Muscle of back (tissue), 11 donors: ENCODE data around the gene ZDHHC11B. TPM values are rescaled to one million over a fixed set of nuclear protein-coding genes. Genes with fewer than 3 reads are reported as not detected.
"Not testable (repeated sequence)": the region's sequence is repeated elsewhere in the genome, so short reads cannot be mapped to it uniquely, and the experiment has no call there.

Experiments
- DNase-seq, 3 donors: peaks; one replicate each; pipeline versions ENCODE4 v3.0.0 to v3.0.0-alpha.2; 2013
- polyA plus RNA-seq, 10 donors: library from polyadenylated mRNA; unstranded; fragments of 120-200 nt; gene quantifications; one replicate each; pipeline ENCODE4 v1.2.1, GENCODE V29; 2013; ENCODE audit not compliant: insufficient read length in 10 of 10

ZDHHC11B gene
- polyA plus RNA-seq, 10 donors: 4.6 to 37.2 (median 10.9) TPM

GRCh38 chr5:771087-771781, 13.3 kb downstream of the ZDHHC11B start:
- DNase-seq: not testable (repeated sequence)

DNA sequence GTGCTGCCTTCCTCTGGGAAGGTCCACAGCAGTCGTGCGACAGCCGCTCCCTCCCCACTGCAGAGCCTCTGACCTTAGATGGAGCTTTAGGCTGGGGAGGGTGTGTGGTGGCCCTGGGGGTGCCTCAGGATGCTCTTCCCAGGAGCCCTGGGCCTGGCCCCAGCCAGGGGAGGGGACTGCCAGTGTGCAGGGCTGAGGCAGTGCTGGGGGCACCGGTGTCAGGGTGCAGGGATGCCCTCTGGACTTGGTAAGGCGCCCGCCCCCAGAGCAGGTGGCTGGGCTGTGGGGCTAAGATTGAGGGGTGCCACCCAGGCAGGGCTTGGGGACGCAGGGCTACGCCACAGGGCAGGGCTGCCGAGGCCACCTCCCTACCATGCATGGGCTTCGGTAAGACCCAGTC, 13.9 kb downstream of the ZDHHC11B start:
- DNase-seq: not testable (repeated sequence)

- not testable (repeated sequence) for DNase-seq
These were observed 14.9 kb downstream of the ZDHHC11B start for GRCh38 chr5:769485-770145.

GRCh38 chr5:766666-767431, 17.7 kb downstream of the ZDHHC11B start:
- no peak for DNase-seq

DNA sequence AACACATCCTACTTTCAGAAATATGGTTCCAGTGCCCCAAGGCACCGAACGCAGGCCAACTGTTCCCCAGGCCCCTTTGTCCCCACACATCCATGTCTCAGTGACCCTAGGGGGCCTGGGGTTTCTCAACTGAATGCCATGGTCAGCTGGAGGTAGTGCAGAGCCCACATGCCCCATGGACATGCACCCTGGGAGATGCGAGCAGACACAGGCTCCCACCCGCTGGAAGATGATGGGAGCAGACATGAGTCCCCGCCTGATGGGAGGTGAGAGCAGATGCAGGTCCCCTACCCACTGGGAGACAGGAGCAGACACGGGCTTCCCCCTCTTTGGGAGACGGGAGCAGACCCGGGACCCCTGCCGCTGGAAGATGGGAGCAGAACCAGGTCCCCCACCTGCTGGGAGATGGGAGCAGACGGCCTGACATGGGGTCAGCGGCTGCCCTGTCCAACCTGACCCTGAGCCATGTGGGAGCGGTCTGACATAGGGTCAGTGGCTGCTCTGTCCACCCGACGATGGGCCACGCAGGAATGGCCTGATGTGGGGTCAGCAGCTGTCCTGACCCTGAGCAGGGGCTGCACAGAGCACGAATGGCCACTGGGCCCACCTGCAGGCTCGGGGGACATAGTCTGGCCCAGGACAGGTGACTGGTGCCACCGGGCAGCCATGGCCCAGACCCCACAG, 18.4 kb downstream of the ZDHHC11B start:
- no peak for DNase-seq

DNA sequence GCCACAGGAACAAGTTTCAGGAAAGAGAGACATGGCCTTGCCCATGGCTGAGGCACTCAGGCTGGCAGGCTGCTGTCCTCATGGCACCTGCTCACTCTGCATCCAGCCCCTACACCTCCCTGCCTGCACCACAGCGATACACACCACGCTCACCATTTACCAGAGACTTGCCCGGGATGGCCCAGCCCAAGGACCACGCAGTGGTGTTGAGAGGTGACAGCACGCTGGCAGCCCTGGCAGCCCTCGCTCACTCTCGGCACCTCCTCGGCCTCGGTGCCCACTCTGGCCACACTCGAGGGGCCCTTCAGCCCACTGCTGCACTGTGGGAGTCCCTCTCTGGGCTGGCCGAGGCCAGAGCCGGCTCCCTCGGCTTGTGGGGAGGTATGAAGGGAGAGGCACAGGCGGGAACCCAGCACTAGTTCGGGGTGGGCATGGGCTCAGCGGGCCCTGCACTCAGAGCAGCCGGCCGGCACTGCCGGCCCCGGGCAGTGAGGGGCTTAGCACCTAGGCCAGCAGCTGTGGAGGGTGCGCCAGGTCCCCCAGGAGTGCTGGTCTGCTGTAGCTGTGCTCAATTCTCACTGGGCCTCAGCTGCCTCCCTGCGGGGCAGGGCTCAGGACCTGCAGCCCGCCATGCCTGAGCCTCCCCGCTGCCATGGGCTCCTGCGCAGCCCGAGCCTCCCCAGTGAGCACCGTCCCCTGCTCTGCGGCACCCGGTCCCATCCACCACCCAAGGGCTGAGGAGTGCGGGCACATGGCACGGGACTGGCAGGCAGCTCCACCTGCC, 20.3 kb downstream of the ZDHHC11B start:
- DNase-seq: no peak

GRCh38 chr5:763397-763796, 21.1 kb downstream of the ZDHHC11B start:
- DNase-seq: no peak

- not testable (repeated sequence) for DNase-seq
These were observed 21.5 kb downstream of the ZDHHC11B start for GRCh38 chr5:762996-763395.

GRCh38 chr5:761854-762710, 22.4 kb downstream of the ZDHHC11B start:
- DNase-seq: no peak

GRCh38 chr5:761059-761771, 23.3 kb downstream of the ZDHHC11B start:
- DNase-seq: no peak

- no peak for DNase-seq
These were observed 24.0 kb downstream of the ZDHHC11B start for GRCh38 chr5:760363-761058.

DNA sequence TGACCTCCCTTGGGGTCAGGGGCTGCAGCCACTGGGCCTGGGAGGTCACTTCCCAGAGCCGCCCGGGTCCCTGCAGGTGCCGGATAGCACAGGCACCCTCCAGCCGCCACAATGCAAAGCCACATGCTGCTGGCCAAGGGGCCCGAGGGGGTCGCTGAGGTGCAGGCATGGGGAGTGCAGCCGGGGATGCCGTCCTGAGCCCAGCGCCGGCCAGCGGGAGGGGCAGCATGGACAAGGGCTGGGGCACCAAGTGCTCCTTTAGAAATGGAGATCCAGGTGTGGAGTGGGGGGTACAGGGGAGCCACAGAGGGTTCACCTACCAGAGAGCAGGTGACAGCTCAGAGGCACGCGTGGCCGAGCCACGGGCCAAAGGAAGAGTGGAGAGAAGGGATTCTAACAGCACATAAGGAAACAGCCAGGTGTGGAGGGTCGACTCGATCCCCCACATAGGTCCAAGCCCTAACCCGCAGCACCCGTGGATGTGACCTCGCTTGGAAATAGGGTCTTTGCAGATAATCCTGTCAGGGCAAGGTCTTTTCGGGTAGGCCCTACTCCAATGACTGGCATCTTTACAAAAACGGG, 24.7 kb downstream of the ZDHHC11B start:
- no peak for DNase-seq

DNA sequence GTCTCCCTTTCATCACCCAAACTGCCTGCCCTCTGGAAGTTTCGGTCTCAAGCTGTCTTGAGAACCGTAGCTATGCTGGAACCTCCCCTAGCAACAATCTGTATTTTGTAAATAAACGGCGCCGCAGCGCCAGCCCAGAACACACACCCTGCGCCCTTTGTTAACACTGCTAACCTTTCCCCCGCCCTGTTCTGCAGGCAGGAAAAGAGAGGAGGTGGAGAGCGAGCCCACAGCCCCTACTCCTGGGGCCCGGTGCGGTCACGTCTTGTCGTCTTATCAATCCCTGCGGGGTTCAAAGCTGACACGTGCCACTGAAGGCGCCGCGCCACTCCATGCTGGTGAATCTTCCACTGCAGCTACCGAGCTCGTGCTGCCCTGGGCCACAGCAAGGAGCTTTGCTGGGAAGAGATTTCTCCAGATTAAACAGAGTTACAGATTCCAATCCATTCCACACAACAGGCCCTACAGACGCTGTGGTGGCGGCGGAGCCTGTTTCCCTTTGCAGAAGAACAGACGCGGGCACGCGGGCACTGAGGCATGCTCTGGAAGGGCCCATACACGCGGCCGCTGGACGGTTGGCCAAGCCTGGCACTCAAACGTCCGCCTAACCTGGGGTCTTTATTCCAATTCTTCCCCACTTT, 25.3 kb downstream of the ZDHHC11B start:
- peak in 2 of 3 donors; percentile 69 to 77 for DNase-seq

- no peak for DNase-seq
These were observed 25.9 kb downstream of the ZDHHC11B start for GRCh38 chr5:758698-759053.

DNA sequence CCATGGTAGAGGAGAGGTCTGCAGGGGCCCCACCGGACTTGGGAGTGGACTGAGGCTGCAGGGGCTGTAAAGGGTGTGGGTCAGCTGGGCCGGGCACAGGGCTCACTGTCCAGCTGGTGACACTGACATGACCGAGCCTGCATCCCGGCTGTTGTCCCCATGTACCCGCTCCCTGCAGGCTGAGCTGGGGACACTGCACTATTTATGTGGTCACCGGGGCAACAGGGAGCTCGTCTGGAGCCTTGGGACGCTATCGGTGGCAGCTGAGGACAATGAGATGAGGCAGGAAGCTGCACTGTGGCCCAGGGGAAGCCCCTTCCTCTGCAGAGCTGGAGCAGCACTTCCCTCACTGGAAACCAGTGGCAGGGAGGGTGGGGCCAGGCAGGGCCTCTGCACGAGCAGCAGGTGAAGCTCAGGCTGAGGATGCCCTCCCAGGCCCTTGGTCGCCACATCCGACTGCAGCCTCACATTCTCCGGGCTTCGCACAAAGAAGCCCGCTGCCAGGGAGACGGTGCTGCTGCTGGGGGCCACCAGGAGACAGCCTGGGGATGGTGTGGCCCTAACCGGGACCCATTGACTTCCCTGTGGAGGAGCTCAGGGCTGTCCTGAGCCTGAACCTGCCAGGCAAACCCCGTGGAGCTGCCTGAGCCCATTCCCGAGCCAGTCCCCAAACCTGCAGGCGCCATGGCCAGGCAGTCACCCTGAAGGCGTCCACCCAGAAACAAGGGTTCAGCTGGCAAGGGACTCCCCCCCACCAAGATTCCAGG, 26.4 kb downstream of the ZDHHC11B start:
- peak in 2 of 3 donors; percentile 32 to 64 for DNase-seq

- peak in 1 of 3 donors; percentile 15 for DNase-seq
These were observed 27.1 kb downstream of the ZDHHC11B start for GRCh38 chr5:757346-757930.

GRCh38 chr5:756865-757345, 27.6 kb downstream of the ZDHHC11B start:
- DNase-seq: peak in 1 of 3 donors; percentile 52
